ENCODE data around the gene FIGNL2. TPM values are rescaled to one million over a fixed set of nuclear protein-coding genes. Genes with fewer than 3 reads are reported as not detected.

The FIGNL2 gene
- total RNA-seq, 1 experiment from 2014 or later: 0.27 TPM

DNA sequence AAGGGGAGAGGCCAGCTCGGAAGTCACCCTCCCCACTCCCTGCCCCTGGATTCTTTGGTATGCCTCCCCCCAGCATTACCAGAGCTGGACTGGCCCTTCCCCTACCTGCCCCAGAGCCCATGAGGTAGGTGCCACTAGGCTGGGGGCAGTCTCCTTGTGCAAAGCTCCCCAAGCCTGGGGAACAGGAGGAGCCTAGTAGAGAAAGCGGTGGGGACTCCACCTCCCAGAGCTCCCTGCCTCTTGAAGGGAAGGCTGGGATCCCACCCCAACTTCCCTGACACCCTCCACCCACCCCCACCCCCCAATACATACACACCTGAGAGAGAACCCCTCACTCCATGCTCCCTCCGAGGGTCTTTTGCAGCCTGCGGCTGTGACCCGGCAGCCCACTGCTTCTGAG lies 30.4 kb downstream of the FIGNL2 start:
- BruUV-seq (replicated peaks): no TSS peak
- Histone ChIP-seq H3K27me3 (ENCODE audit: insufficient read depth, low read length) (no peaks in the 10 kb centered on the region), H4K20me1 (ENCODE audit: insufficient read depth) (no peaks in the 10 kb centered on the region), H3K9ac (ENCODE audit: low read length) (no peak overlapping the region), H3K4me2 (ENCODE audit: low read length) (no peak overlapping the region), H3K36me3 (ENCODE audit: control insufficient read depth in 1 of 2, insufficient read depth in 2 of 2, low read length in 2 of 2) (no peaks in the 10 kb centered on the region), H3K79me2 (ENCODE audit: insufficient read depth, low read length) (no peaks in the 10 kb centered on the region), H3K27ac (ENCODE audit: low read depth, low read length) (no peak overlapping the region), H3K9me3 (ENCODE audit: control insufficient read depth in 1 of 2, insufficient read depth in 1 of 2, low read depth in 1 of 2, low read length in 2 of 2) (no peaks in the 10 kb centered on the region), H3K9me2 (ENCODE audit: insufficient read depth) (no peaks in the 10 kb centered on the region), H2AFZ (ENCODE audit: low read depth, low read length, poor library complexity, severe bottlenecking) (no peak overlapping the region), H3K4me1 (ENCODE audit: control insufficient read depth in 1 of 2, insufficient read depth in 2 of 2, low read length in 2 of 2) (peaks cover 2 to 18% of the 10 kb centered on the region in 2 experiments; a peak in 2 of 4 replicates), H3K4me3 (replicated peaks in 1 of 2; ENCODE audit: low read depth in 1 of 2, low read length in 2 of 2) (no peak overlapping the region)
- RAD21 ChIA-PET (ENCODE audit: low non-redundant PET in 1 of 2, low total read pairs in 2 of 2, uncharacterized antibody in 2 of 2, unreplicated experiment in 2 of 2): no interaction called here
- CTCF ChIA-PET: interaction anchor here (1.1 kb wide), 1 partner anchor 286 kb away, joined by 3 read pairs; no protein-coding TSS in a partner anchor
- no peak for DNase-seq (ENCODE audit: low read depth, low spot score)
- POLR2A ChIA-PET: no interaction called here
- no peak for ATAC-seq
- intact Hi-C loops (cut with micrococcal nuclease): no loop called here
- TF ChIP-seq YY1 (IDR thresholded peaks at IDR 0.05; ENCODE audit: extremely low read depth, insufficient replicate concordance, low read depth, low read length) (no peak), ZBTB33 (IDR thresholded peaks at IDR 0.05; ENCODE audit: extremely low read depth, insufficient replicate concordance, low read length) (no peak), ELF1 (IDR thresholded peaks at IDR 0.05; ENCODE audit: borderline replicate concordance, low read depth) (no peak), FOSL1 (IDR thresholded peaks at IDR 0.05; ENCODE audit: low read depth) (no peak), RAD21 (IDR thresholded peaks at IDR 0.05; ENCODE audit: low read depth) (no peak), TCF7L2 (IDR thresholded peaks at IDR 0.05; ENCODE audit: borderline replicate concordance, extremely low read depth, insufficient read depth, insufficient read length) (no peak), EGR1 (IDR thresholded peaks at IDR 0.05; ENCODE audit: low read depth) (no peak), ATF3 (IDR thresholded peaks at IDR 0.05) (no peak), CEBPB (IDR thresholded peaks at IDR 0.05; ENCODE audit: low read depth) (no peak), ZNF274 (IDR thresholded peaks at IDR 0.05; ENCODE audit: low read depth, low read length) (no peak), SRF (IDR thresholded peaks at IDR 0.05; ENCODE audit: low read depth) (no peak), ZFX (IDR thresholded peaks at IDR 0.05) (no peak), POLR2A (IDR thresholded peaks at IDR 0.05; ENCODE audit: borderline replicate concordance, extremely low read depth, insufficient read depth, insufficient read length) (no peak), CBX3 (IDR thresholded peaks at IDR 0.05; ENCODE audit: low read depth) (no peak)
- TF ChIP-seq, protein P1, sequence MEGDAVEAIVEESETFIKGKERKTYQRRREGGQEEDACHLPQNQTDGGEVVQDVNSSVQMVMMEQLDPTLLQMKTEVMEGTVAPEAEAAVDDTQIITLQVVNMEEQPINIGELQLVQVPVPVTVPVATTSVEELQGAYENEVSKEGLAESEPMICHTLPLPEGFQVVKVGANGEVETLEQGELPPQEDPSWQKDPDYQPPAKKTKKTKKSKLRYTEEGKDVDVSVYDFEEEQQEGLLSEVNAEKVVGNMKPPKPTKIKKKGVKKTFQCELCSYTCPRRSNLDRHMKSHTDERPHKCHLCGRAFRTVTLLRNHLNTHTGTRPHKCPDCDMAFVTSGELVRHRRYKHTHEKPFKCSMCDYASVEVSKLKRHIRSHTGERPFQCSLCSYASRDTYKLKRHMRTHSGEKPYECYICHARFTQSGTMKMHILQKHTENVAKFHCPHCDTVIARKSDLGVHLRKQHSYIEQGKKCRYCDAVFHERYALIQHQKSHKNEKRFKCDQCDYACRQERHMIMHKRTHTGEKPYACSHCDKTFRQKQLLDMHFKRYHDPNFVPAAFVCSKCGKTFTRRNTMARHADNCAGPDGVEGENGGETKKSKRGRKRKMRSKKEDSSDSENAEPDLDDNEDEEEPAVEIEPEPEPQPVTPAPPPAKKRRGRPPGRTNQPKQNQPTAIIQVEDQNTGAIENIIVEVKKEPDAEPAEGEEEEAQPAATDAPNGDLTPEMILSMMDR (IDR thresholded peaks at IDR 0.05 in 2 of 3, conservative IDR thresholded peaks at IDR 0.05 in 1 of 3; ENCODE audit: borderline replicate concordance in 1 of 3, insufficient read depth in 1 of 3, low read depth in 2 of 3, low read length in 2 of 3): no peak
- TF ChIP-seq, protein P2, sequence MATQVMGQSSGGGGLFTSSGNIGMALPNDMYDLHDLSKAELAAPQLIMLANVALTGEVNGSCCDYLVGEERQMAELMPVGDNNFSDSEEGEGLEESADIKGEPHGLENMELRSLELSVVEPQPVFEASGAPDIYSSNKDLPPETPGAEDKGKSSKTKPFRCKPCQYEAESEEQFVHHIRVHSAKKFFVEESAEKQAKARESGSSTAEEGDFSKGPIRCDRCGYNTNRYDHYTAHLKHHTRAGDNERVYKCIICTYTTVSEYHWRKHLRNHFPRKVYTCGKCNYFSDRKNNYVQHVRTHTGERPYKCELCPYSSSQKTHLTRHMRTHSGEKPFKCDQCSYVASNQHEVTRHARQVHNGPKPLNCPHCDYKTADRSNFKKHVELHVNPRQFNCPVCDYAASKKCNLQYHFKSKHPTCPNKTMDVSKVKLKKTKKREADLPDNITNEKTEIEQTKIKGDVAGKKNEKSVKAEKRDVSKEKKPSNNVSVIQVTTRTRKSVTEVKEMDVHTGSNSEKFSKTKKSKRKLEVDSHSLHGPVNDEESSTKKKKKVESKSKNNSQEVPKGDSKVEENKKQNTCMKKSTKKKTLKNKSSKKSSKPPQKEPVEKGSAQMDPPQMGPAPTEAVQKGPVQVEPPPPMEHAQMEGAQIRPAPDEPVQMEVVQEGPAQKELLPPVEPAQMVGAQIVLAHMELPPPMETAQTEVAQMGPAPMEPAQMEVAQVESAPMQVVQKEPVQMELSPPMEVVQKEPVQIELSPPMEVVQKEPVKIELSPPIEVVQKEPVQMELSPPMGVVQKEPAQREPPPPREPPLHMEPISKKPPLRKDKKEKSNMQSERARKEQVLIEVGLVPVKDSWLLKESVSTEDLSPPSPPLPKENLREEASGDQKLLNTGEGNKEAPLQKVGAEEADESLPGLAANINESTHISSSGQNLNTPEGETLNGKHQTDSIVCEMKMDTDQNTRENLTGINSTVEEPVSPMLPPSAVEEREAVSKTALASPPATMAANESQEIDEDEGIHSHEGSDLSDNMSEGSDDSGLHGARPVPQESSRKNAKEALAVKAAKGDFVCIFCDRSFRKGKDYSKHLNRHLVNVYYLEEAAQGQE (IDR thresholded peaks at IDR 0.05; ENCODE audit: low read depth): no peak
